Thymus (tissue), 11 donors: ENCODE measurements around the gene SH3RF3. TPM values are rescaled to one million over a fixed set of nuclear protein-coding genes. Genes with fewer than 3 reads are reported as not detected.

ENCODE experiments used
- DNase-seq, 9 donors: peaks; one replicate each; pipeline ENCODE4 v3.0.0-alpha.2; 2013; ENCODE audit warnings: low spot score in 9 of 9, low read depth in 6 of 9, missing footprints in 1 of 9
- H3K27ac ChIP-seq, 2 donors: one replicate each; pipeline ENCODE4 v1.5.1; 2013; ENCODE audit warnings: control low read depth in 1 of 2, low read depth in 1 of 2, low read length in 1 of 2, mild to moderate bottlenecking in 1 of 2, moderate library complexity in 1 of 2
- H3K27me3 ChIP-seq, 2 donors: one replicate each; pipeline ENCODE4 v1.5.1; 2013; ENCODE audit warnings: low read length in 1 of 2; ENCODE audit not compliant: control insufficient read depth in 2 of 2, insufficient read depth in 1 of 2
- H3K36me3 ChIP-seq, 2 donors: one replicate each; pipeline ENCODE4 v1.5.1; 2013; ENCODE audit warnings: low read length in 1 of 2, mild to moderate bottlenecking in 1 of 2, moderate library complexity in 1 of 2; ENCODE audit not compliant: control insufficient read depth in 2 of 2, insufficient read depth in 2 of 2
- H3K4me1 ChIP-seq, 2 donors: one replicate each; pipeline ENCODE4 v1.5.1; 2013; ENCODE audit warnings: low read length in 2 of 2; ENCODE audit not compliant: control insufficient read depth in 2 of 2, insufficient read depth in 2 of 2
- H3K4me3 ChIP-seq, 2 donors: one replicate each; pipeline ENCODE4 v1.5.1; 2013; ENCODE audit warnings: low read length in 2 of 2, control low read depth in 1 of 2, mild to moderate bottlenecking in 1 of 2
- H3K9me3 ChIP-seq, 2 donors: one replicate each; pipeline ENCODE4 v1.5.1; 2013; ENCODE audit warnings: low read length in 1 of 2, mild to moderate bottlenecking in 1 of 2; ENCODE audit not compliant: control insufficient read depth in 2 of 2, insufficient read depth in 1 of 2
- WGBS: extraction: QIAGEN DNeasy Blood & Tissue Kit; methylation state at CpG from one replicate; pipeline ENCODE4 v1.1.7; 2013; 5-methylcytosine and 5-hydroxymethylcytosine counted together
- polyA plus RNA-seq: library from polyadenylated mRNA; stranded (reverse); fragments of 200-250 nt; gene quantifications from one replicate; pipeline ENCODE4 v1.2.3, GENCODE V29; 2013
- total RNA-seq: library from RNA; stranded (reverse); fragments of 120-200 nt; gene quantifications from one replicate; pipeline ENCODE4 v1.2.4, GENCODE V29; 2013
- donor health status: healthy.

SH3RF3 gene
- total and polyA plus RNA-seq, 2 donors: 3.2 to 8.2 TPM

- H3K4me3 ChIP-seq: no peak overlapping the region
Observed at GRCh38 chr2:109318150-109318948, 189.3 kb downstream of the SH3RF3 start.

GRCh38 chr2:109318949-109319342, 189.9 kb downstream of the SH3RF3 start:
- 90% methylated on average over 4 of the region's 4 CpGs for WGBS
- H3K27me3 ChIP-seq: peaks cover 0 to 5% of the 10 kb centered on the region in 2 donors
- H3K4me3 ChIP-seq: no peak overlapping the region
- H3K36me3 ChIP-seq: no peaks in the 10 kb centered on the region
- no peaks in the 10 kb centered on the region for H3K9me3 ChIP-seq
- peaks cover 8 to 48% of the 10 kb centered on the region in 2 donors for H3K4me1 ChIP-seq
- no peak for DNase-seq
- peak overlapping the region in 1 of 2 donors; percentile 9 for H3K27ac ChIP-seq

More at GRCh38 chr2:109318150-109318948, 189.3 kb downstream of the SH3RF3 start:
- Histone ChIP-seq H3K27me3 (peaks cover 0 to 5% of the 10 kb centered on the region in 2 donors), H3K36me3 (no peaks in the 10 kb centered on the region), H3K27ac (peak overlapping the region; percentile 11 to 62), H3K9me3 (no peaks in the 10 kb centered on the region), H3K4me1 (peaks cover 8 to 50% of the 10 kb centered on the region in 2 donors)
- whole genome bisulfite sequencing: 75% methylated on average over 22 of the region's 22 CpGs
- DNase-seq: no peak

GRCh38 chr2:109320195-109320922, 191.4 kb downstream of the SH3RF3 start:
- H3K27ac ChIP-seq: no peak overlapping the region
- WGBS: 35% methylated on average over 13 of the region's 13 CpGs
- no peak for DNase-seq
- H3K27me3 ChIP-seq: peaks cover 0 to 5% of the 10 kb centered on the region in 2 donors
- H3K4me3 ChIP-seq: no peak overlapping the region
- H3K36me3 ChIP-seq: no peaks in the 10 kb centered on the region
- peaks cover 8 to 48% of the 10 kb centered on the region in 2 donors for H3K4me1 ChIP-seq
- no peaks in the 10 kb centered on the region for H3K9me3 ChIP-seq

- 93% methylated on average over 3 of the region's 3 CpGs for WGBS
- no peak for DNase-seq
- Histone ChIP-seq H3K27ac (peak overlapping the region; percentile 36 to 44), H3K4me1 (peaks cover 8 to 38% of the 10 kb centered on the region in 2 donors), H3K36me3 (no peaks in the 10 kb centered on the region), H3K4me3 (no peak overlapping the region), H3K9me3 (no peaks in the 10 kb centered on the region), H3K27me3 (peaks cover 0 to 5% of the 10 kb centered on the region in 2 donors)
Observed at GRCh38 chr2:109321570-109321969, 192.6 kb downstream of the SH3RF3 start.

GRCh38 chr2:109322111-109322510, 193.1 kb downstream of the SH3RF3 start:
- no peaks in the 10 kb centered on the region for H3K36me3 ChIP-seq
- no peak for DNase-seq
- no peak overlapping the region for H3K4me3 ChIP-seq
- H3K27me3 ChIP-seq: peaks cover 0 to 5% of the 10 kb centered on the region in 2 donors
- peak overlapping the region; percentile 36 to 44 for H3K27ac ChIP-seq
- H3K4me1 ChIP-seq: peaks cover 8 to 32% of the 10 kb centered on the region in 2 donors
- H3K9me3 ChIP-seq: no peaks in the 10 kb centered on the region
- WGBS: 93% methylated on average over 6 of the region's 6 CpGs

GRCh38 chr2:109322641-109323040, 193.6 kb downstream of the SH3RF3 start:
- DNase-seq: no peak
- Histone ChIP-seq H3K27ac (no peak overlapping the region), H3K9me3 (no peaks in the 10 kb centered on the region), H3K36me3 (no peaks in the 10 kb centered on the region), H3K27me3 (peaks cover 0 to 5% of the 10 kb centered on the region in 2 donors), H3K4me1 (peaks cover 8 to 27% of the 10 kb centered on the region in 2 donors), H3K4me3 (no peak overlapping the region)
- 85% methylated on average over 1 of the region's 1 CpG for WGBS

GRCh38 chr2:109324861-109325260, 195.9 kb downstream of the SH3RF3 start:
- 93% methylated on average over 6 of the region's 6 CpGs for WGBS

GRCh38 chr2:109325570-109325969, 196.6 kb downstream of the SH3RF3 start:
- Histone ChIP-seq H3K27ac (peak overlapping the region in 1 of 2 donors; percentile 19), H3K9me3 (no peaks in the 10 kb centered on the region), H3K27me3 (no peaks in the 10 kb centered on the region), H3K36me3 (no peaks in the 10 kb centered on the region), H3K4me3 (no peak overlapping the region), H3K4me1 (peaks cover 0 to 5% of the 10 kb centered on the region in 2 donors)
- DNase-seq: no peak
- WGBS: 95% methylated on average over 4 of the region's 4 CpGs

More at GRCh38 chr2:109324861-109325260, 195.9 kb downstream of the SH3RF3 start:
- H3K27me3 ChIP-seq: no peaks in the 10 kb centered on the region
- H3K9me3 ChIP-seq: no peaks in the 10 kb centered on the region
- no peaks in the 10 kb centered on the region for H3K36me3 ChIP-seq
- H3K4me3 ChIP-seq: no peak overlapping the region
- DNase-seq: no peak
- peaks cover 6 to 12% of the 10 kb centered on the region in 2 donors for H3K4me1 ChIP-seq
- peak overlapping the region; percentile 37 for H3K27ac ChIP-seq

- Histone ChIP-seq H3K4me1 (peaks cover 0 to 7% of the 10 kb centered on the region in 2 donors), H3K9me3 (no peaks in the 10 kb centered on the region), H3K4me3 (no peak overlapping the region), H3K27ac (no peak overlapping the region), H3K36me3 (no peaks in the 10 kb centered on the region), H3K27me3 (no peaks in the 10 kb centered on the region)
- DNase-seq: no peak
- whole genome bisulfite sequencing: 95% methylated on average over 4 of the region's 4 CpGs
Observed at GRCh38 chr2:109326306-109326705, 197.3 kb downstream of the SH3RF3 start.
